Lung (tissue), 12 donors: ENCODE results near the gene PXDN. TPM values are rescaled to one million over a fixed set of nuclear protein-coding genes. Genes with fewer than 3 reads are reported as not detected.

Source experiments
- ATAC-seq: fragments of 200-7000 bp; cut with Tn5 transposase; one replicate; pipeline ENCODE4 v1.9.1; 2020; ENCODE audit warnings: moderate number of reproducible peaks; ENCODE audit not compliant: insufficient read depth, low FRiP score
- DNase-seq, 3 donors: peaks; one replicate each; pipeline ENCODE4 v3.0.0-alpha.2; 2013 to 2017
- H3K27ac ChIP-seq, 2 donors: one replicate each; pipeline ENCODE4 v1.5.1; 2013; ENCODE audit warnings: mild to moderate bottlenecking in 2 of 2, moderate library complexity in 2 of 2, control low read depth in 1 of 2, inconsistent platforms in 1 of 2, low read depth in 1 of 2, low read length in 1 of 2
- H3K27me3 ChIP-seq, 3 donors: one replicate each; pipeline ENCODE4 v1.5.1; 2013; ENCODE audit warnings: low read length in 2 of 3; ENCODE audit not compliant: control insufficient read depth in 3 of 3, insufficient read depth in 3 of 3
- H3K36me3 ChIP-seq, 4 donors: one replicate each; pipeline ENCODE4 v1.5.1; 2013; ENCODE audit warnings: low read length in 4 of 4, mild to moderate bottlenecking in 1 of 4, moderate library complexity in 1 of 4; ENCODE audit not compliant: control insufficient read depth in 4 of 4, insufficient read depth in 4 of 4
- H3K4me1 ChIP-seq, 5 donors: one replicate each; pipeline ENCODE4 v1.5.1; 2013; ENCODE audit warnings: low read length in 5 of 5, mild to moderate bottlenecking in 2 of 5, moderate library complexity in 1 of 5; ENCODE audit not compliant: control insufficient read depth in 5 of 5, insufficient read depth in 5 of 5
- H3K4me3 ChIP-seq: one replicate; pipeline ENCODE4 v1.5.1; 2013; ENCODE audit warnings: mild to moderate bottlenecking, control low read depth, moderate library complexity
- H3K9ac ChIP-seq, 2 donors: one replicate each; pipeline ENCODE4 v1.5.1; 2013; ENCODE audit warnings: low read length in 2 of 2, control low read depth in 1 of 2; ENCODE audit not compliant: insufficient read depth in 1 of 2
- H3K9me3 ChIP-seq, 4 donors: one replicate each; pipeline ENCODE4 v1.5.1; 2013; ENCODE audit warnings: low read length in 3 of 4, mild to moderate bottlenecking in 1 of 4, moderate library complexity in 1 of 4; ENCODE audit not compliant: control insufficient read depth in 4 of 4, insufficient read depth in 3 of 4
- CTCF ChIP-seq: IDR thresholded peaks from 2 replicates; pipeline ENCODE4 v1.5.1; 2012; ENCODE audit warnings: mild to moderate bottlenecking; ENCODE audit errors: control extremely low read depth, extremely low read depth
- WGBS, 2 donors: extraction: QIAGEN DNeasy Blood & Tissue Kit; methylation state at CpG; one replicate each; pipeline ENCODE4 v1.1.7; 2013; 5-methylcytosine and 5-hydroxymethylcytosine counted together
- polyA plus RNA-seq, 2 donors: library from polyadenylated mRNA; stranded (reverse); fragments of 200-250 nt; gene quantifications; one replicate each; pipeline ENCODE4 v1.2.1, GENCODE V29; 2013
- total RNA-seq, 2 donors: library from RNA; depleted of rRNA in 1 of 2; stranded (reverse); fragments of >200 nt in 1 of 2; gene quantifications; one replicate each; pipeline ENCODE4 v1.2.1, GENCODE V29; 2014 to 2021
- donor health status: control.
- donor health status: control.
- donor health status: Bipolar disorder and iron deficiency.
- donor health status: healthy.
- donor health status: DM: yes; HTN: yes; CAD: no.

Gene PXDN
- total and polyA plus RNA-seq, 4 donors, result 10.6 to 198 (median 45.1) TPM

GRCh38 chr2:1787755-1788477, 43.6 kb upstream of the PXDN start:
- ATAC-seq (no peak), DNase-seq (no peak)
- Histone ChIP-seq H3K36me3 (no peaks in the 10 kb centered on the region), H3K27ac (no peak overlapping the region), H3K9ac (no peak overlapping the region), H3K9me3 (peaks cover 0 to 2% (median 0%) of the 10 kb centered on the region in 4 donors), H3K4me1 (peaks cover 0 to 35% (median 1%) of the 10 kb centered on the region in 5 donors), H3K4me3 (no peak overlapping the region), H3K27me3 (no peaks in the 10 kb centered on the region)
- no peak for TF ChIP-seq CTCF
- WGBS, 2 donors, result 81 to 85% methylated on average over 10 of the region's 10 CpGs

GRCh38 chr2:1784986-1785617, 40.8 kb upstream of the PXDN start:
- Histone ChIP-seq H3K36me3 (no peaks in the 10 kb centered on the region), H3K4me3 (no peak overlapping the region), H3K27ac (no peak overlapping the region), H3K9ac (no peak overlapping the region), H3K4me1 (peaks cover 0 to 11% (median 0%) of the 10 kb centered on the region in 5 donors), H3K9me3 (peaks cover 0 to 2% (median 0%) of the 10 kb centered on the region in 4 donors), H3K27me3 (no peaks in the 10 kb centered on the region)
- DNase-seq, result peak in 2 of 3 donors; percentile 12 to 35
- 90 to 91% methylated on average over 19 of the region's 19 CpGs for WGBS, 2 donors
- no peak for ATAC-seq
- TF ChIP-seq CTCF, result no peak

GRCh38 chr2:1784087-1784486, 39.8 kb upstream of the PXDN start:
- peak; percentile 44 to 56 (median 49) for DNase-seq
- no peak for TF ChIP-seq CTCF

More at GRCh38 chr2:1784087-1784486, 39.8 kb upstream of the PXDN start:
- H3K9ac ChIP-seq, result no peak overlapping the region
- peaks cover 0 to 2% (median 0%) of the 10 kb centered on the region in 4 donors for H3K9me3 ChIP-seq
- no peak for ATAC-seq
- H3K27ac ChIP-seq, result no peak overlapping the region
- 56 to 63% methylated on average over 21 of the region's 21 CpGs for WGBS, 2 donors
- no peaks in the 10 kb centered on the region for H3K36me3 ChIP-seq
- H3K27me3 ChIP-seq, result no peaks in the 10 kb centered on the region
- no peak overlapping the region for H3K4me3 ChIP-seq
- peaks cover 0 to 11% (median 0%) of the 10 kb centered on the region in 5 donors for H3K4me1 ChIP-seq
